HepG2 (cell line): ENCODE measurements around the gene MARCHF2. TPM values are rescaled to one million over a fixed set of nuclear protein-coding genes. Genes with fewer than 3 reads are reported as not detected.

Experiments
- ISL2 ChIP-seq: sonication (generic); formaldehyde crosslinking; IDR thresholded peaks from 2 replicates; pipeline ENCODE4 v1.5.0; 2020; ENCODE audit warnings: missing genetic modification reagents
- MXI1 ChIP-seq: IDR thresholded peaks from 3 replicates; pipeline ENCODE4 v1.6.1; 2012; ENCODE audit warnings: low read depth, low read length, inconsistent platforms, borderline replicate concordance
- PREB ChIP-seq: sonication (generic); formaldehyde crosslinking; IDR thresholded peaks from 2 replicates; pipeline ENCODE4 v1.4.0; 2020; ENCODE audit warnings: missing genetic modification reagents
- TMF1 ChIP-seq: sonication (generic); formaldehyde crosslinking; IDR thresholded peaks from 2 replicates; pipeline ENCODE4 v1.8.1; 2022; ENCODE audit warnings: low read depth, missing genetic modification reagents
- TRAFD1 ChIP-seq: sonication (generic); formaldehyde crosslinking; IDR thresholded peaks from 2 replicates; pipeline ENCODE4 v1.5.1; 2020; ENCODE audit warnings: missing genetic modification reagents, mild to moderate bottlenecking, borderline replicate concordance
- ZBTB42 ChIP-seq: sonication (generic); formaldehyde crosslinking; IDR thresholded peaks from 2 replicates; pipeline ENCODE4 v1.5.0; 2020; ENCODE audit warnings: mild to moderate bottlenecking, missing genetic modification reagents
- ZIK1 ChIP-seq: sonication (generic); formaldehyde crosslinking; IDR thresholded peaks from 2 replicates; pipeline ENCODE4 v1.5.0; 2020; ENCODE audit warnings: mild to moderate bottlenecking, low read depth, missing genetic modification reagents, borderline replicate concordance
- ZNF205 ChIP-seq: IDR thresholded peaks from 2 replicates; pipeline ENCODE4 v1.6.1; 2018; ENCODE audit warnings: missing biosample characterization, missing genetic modification reagents
- ZNF709 ChIP-seq: sonication (generic); formaldehyde crosslinking; IDR thresholded peaks from 2 replicates; pipeline ENCODE4 v1.5.0; 2020; ENCODE audit warnings: mild to moderate bottlenecking, missing genetic modification reagents
- polyA plus RNA-seq, 8 experiments: library from polyadenylated mRNA; depleted of rRNA in 3 of 8; stranded (reverse) in 7 of 8; unstranded in 1 of 8; fragments of >200 nt; fragmentation: Illumina TruSeq in 4 of 8; extraction: Trizol in 4 of 8; gene quantifications; 2 replicates each; pipeline versions ENCODE4 v1.2.1 to v1.2.3, GENCODE V29; 2011 to 2016; ENCODE audit warnings: low read depth in 4 of 8, missing spikeins in 1 of 8, mixed read lengths in 1 of 8; ENCODE audit not compliant: insufficient read depth in 1 of 8
- total RNA-seq, 5 experiments: library from RNA; depleted of rRNA; stranded (reverse); fragments of >200 nt; fragmentation: Illumina TruSeq; extraction: Trizol; gene quantifications; 2 replicates each; pipeline ENCODE4 v1.2.3, GENCODE V29; 2016; ENCODE audit warnings: low read depth in 1 of 5

MARCHF2 gene
- total and polyA plus RNA-seq, 2 of the 13 experiments (the other 11 are each of a cell fraction or from before 2014, with no cell fraction given) = 12.7 to 13.0 TPM

GRCh38 chr19:8444677-8445487 lies 31.8 kb downstream of the MARCHF2 start, which contains the start of gene HNRNPM (continued):
- TF ChIP-seq PREB (0 out of 2 replicates have a peak, but pooled peaks have one; percentile 35), MXI1 (peak; percentile 78; the same call in 1 of the 3 replicates), ZNF205 (CRISPR knock-in tag) (no peak), ISL2 (CRISPR knock-in tag) (0 out of 2 replicates have a peak, but pooled peaks have one; percentile 13), ZNF709 (CRISPR knock-in tag) (peak; percentile 63; the same call in 1 of the 2 replicates), TMF1 (CRISPR knock-in tag) (peak; percentile 60; the same call in 1 of the 2 replicates), ZBTB42 (CRISPR knock-in tag) (no peak; the same call in 1 of the 2 replicates), TRAFD1 (CRISPR knock-in tag) (peak; percentile 14; the same call in 1 of the 2 replicates), ZIK1 (CRISPR knock-in tag) (peak; percentile 65; the same call in 1 of the 2 replicates)
